Coronary artery (tissue), 2 donors: Measurements from ENCODE around the gene SYT1.

Experiments used
- DNase-seq: peaks from one replicate; pipeline ENCODE4 v3.0.0-alpha.2; 2017; ENCODE audit warnings: low spot score
- H3K27ac ChIP-seq, 2 donors: fragments of 200-600 bp; sonication (generic); one replicate each; pipeline ENCODE4 v1.5.1; 2016 to 2019
- H3K4me3 ChIP-seq: fragments of 200-600 bp; sonication (generic); 2 replicates; pipeline ENCODE4 v1.5.1; 2016; ENCODE audit warnings: mild to moderate bottlenecking, moderate library complexity
- TF ChIP-seq, protein P1 (sequence below): fragments of 200-600 bp; sonication (generic); IDR thresholded peaks from one replicate; pipeline ENCODE4 v1.5.1; 2019; ENCODE audit warnings: antibody characterized with exemption

The SYT1 gene

DNA sequence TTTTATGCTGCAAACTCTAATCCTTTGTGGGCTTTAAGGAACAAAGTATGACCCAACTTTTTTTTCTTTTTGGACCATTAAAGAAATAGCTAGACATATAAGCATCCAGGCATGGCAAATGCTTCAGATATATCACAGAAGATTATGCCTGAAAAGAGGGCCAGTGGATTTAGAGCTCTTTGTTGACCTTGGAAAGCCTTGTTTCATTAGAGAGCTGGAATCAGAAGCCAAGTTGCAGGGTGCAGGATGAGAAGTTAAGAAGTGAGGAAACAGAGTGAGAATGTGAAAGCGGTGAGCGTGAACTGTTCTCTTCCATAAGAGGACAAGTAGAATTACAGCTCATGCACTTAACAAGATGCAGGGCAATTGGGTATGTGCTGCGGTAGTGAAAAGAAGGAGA lies 373.7 kb downstream of the SYT1 start:
- TF ChIP-seq, protein P1, sequence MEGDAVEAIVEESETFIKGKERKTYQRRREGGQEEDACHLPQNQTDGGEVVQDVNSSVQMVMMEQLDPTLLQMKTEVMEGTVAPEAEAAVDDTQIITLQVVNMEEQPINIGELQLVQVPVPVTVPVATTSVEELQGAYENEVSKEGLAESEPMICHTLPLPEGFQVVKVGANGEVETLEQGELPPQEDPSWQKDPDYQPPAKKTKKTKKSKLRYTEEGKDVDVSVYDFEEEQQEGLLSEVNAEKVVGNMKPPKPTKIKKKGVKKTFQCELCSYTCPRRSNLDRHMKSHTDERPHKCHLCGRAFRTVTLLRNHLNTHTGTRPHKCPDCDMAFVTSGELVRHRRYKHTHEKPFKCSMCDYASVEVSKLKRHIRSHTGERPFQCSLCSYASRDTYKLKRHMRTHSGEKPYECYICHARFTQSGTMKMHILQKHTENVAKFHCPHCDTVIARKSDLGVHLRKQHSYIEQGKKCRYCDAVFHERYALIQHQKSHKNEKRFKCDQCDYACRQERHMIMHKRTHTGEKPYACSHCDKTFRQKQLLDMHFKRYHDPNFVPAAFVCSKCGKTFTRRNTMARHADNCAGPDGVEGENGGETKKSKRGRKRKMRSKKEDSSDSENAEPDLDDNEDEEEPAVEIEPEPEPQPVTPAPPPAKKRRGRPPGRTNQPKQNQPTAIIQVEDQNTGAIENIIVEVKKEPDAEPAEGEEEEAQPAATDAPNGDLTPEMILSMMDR: no peak
- Histone ChIP-seq H3K27ac (no peak overlapping the region), H3K4me3 (no peak overlapping the region)
- DNase-seq: no peak

DNA sequence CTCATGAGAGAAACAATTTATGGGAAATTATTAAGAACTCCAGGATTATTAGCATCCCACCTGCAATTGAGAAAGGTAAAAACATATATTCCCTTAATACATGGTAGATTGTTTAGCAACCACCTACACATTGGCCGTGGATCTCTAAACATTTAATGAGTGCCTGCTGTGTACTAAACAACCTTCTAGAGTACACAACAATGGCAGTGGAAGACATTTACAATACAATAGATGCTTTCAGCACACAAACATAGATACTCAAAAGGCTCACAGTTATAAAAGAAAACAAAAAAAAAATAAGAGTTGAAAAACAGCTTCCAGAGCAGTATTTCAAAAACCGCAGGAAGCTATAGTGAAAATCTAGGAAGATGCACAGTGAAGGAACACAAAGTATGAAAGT lies 382.9 kb downstream of the SYT1 start:
- no peak overlapping the region for H3K27ac ChIP-seq
- TF ChIP-seq, protein P1: no peak
- DNase-seq: no peak
- no peak overlapping the region for H3K4me3 ChIP-seq

DNA sequence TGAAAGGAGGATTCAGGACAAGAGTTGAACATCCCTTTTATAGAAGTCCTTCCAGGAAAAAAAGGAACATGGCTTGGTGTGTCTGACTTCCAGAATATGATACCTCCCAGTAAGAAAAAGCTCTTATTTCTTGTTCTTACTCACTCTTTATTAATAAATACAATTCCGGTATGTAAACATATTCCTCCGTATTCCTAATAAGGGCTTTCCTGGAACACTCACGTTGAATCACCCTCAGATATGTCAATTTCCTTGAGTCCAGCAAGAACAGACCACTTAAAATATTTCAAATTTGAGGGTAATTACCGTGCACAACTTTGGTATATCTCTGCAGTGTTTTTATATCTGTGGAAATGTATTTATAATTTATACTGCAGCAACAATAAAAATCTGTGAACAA lies 385.6 kb downstream of the SYT1 start:
- TF ChIP-seq, protein P1: no peak
- no peak overlapping the region for H3K4me3 ChIP-seq
- no peak for DNase-seq
- H3K27ac ChIP-seq: no peak overlapping the region

DNA sequence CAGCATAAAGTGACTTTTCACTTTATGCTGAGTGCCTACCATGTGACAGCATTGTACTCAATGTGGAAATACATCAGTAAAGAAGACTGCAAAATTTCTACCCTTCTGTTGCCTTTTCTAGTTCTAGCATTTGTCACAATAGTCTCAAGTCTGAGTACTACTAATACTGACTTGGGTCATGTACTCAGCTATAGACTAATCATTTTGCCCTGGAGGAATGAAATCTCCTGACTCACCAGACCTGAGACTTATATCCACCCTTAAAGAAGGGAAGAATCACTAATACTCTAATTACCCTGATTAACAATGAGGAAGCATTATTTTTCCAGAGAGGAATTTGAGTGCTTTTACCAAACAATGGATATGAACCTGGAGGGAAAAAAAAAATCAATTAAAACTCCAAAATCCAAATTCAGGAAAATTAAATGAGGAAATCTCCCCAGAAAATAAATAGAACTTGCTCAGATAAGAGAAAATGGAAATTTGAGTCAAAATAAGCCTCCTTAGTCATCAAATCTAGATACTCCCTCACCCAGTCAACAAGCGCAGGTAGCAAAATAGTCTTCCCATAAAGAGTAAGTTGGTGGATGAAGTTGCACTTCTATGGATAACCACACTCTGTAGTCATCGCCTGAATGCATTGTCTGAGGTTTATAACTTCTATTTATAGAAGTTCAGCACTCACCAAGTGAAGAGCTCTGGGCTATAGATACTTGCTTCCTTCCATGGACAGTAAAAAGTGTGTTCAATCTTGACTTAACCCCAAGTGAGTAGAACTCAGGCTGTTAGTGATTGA lies 386.6 kb downstream of the SYT1 start:
- H3K27ac ChIP-seq: no peak overlapping the region
- no peak for DNase-seq
- no peak overlapping the region for H3K4me3 ChIP-seq
- TF ChIP-seq, protein P1: no peak

DNA sequence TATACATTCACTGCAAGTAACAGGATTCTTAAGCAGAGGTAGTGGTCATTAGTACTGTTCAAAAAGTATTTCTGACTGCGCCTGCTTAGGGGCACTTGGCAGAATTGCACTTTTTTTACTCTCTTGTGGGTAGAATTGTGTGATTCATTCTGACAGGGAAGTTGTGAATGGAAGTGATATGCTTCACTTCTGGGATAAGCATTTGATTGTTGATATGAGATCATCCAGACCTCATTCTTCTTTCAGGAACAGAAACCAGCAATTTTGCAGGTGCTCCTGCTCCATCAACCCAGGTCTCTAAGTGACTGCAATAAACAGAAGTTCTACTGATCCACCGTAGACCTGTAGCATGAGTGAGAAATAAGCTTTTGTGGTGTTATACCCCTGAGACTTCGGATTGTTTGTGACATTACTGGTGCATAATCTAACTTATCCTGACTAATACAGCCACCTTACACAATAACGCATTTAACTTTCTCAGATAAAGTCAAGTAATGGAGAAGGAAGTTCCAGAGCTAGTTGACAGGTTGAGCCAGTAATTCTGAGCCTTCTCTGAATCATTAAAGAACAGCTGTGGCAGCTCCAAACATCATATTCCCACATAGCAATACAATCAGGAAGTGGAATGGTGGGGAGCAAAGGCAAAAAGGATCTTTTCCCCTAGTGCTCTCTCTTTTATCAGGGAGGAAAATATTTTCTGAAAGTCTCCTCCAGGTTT lies 387.9 kb downstream of the SYT1 start:
- Histone ChIP-seq H3K27ac (no peak overlapping the region), H3K4me3 (no peak overlapping the region)
- TF ChIP-seq, protein P1: no peak
- DNase-seq: no peak

DNA sequence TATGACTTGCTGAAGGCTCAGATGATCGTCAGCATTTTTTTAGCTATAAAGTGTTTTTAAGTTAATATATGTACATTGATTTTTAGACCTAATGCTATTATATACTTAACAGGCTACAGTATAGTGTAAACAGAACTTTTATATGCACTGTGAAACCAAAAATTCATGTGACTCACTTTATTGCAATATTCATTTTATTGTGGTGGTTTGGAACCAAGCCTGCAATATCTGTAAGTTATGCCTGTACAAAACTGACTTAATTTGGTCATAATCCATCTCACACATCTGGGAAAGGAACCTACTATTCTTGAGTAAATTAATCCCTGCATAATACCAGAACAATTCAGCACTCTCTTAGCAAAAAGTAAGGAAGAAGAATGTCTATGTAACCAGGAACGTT lies 390.7 kb downstream of the SYT1 start:
- TF ChIP-seq, protein P1: no peak
- Histone ChIP-seq H3K4me3 (no peak overlapping the region), H3K27ac (no peak overlapping the region)
- no peak for DNase-seq

DNA sequence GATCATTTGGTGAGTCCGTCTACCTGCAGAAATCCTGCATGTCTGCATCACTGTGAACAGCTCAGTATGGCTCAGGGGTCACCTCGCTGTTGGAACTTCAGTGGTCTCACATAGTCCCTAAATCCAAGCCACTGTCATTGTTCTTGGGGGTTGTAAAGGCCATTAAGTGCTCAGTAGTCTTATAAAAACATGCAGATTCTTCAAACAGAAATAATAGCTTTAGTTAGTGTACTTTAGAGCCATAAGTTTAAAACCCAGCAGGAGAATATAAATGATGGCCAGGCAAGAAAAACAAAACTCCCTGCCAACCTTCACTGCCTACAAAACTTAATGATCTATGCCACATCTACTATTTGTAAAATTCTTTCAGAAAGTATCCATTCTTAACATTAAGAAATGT lies 396.3 kb downstream of the SYT1 start:
- TF ChIP-seq, protein P1: no peak
- no peak for DNase-seq
- Histone ChIP-seq H3K27ac (no peak overlapping the region), H3K4me3 (no peak overlapping the region)
